Hematopoietic multipotent progenitor cell (in vitro differentiated cells): ENCODE data around the gene DYNLT5. TPM values are rescaled to one million over a fixed set of nuclear protein-coding genes. Genes with fewer than 3 reads are reported as not detected.
A peak's percentile ranks its signal among the peaks of the same experiment; 100 is the strongest.
"Not testable (repeated sequence)": the region's sequence is repeated elsewhere in the genome, so short reads cannot be mapped to it uniquely, and the experiment has no call there.

Source experiments
- DNase-seq, 3 donors: peaks; one replicate each; pipeline ENCODE4 v3.0.0-alpha.2; 2011 to 2015; ENCODE audit warnings: low read depth in 2 of 3, low spot score in 2 of 3
- total RNA-seq: library from RNA; depleted of rRNA; stranded (reverse); fragments of >200 nt; gene quantifications from one replicate; pipeline ENCODE4 v1.2.3, GENCODE V29; 2012

Gene DYNLT5, protein sequence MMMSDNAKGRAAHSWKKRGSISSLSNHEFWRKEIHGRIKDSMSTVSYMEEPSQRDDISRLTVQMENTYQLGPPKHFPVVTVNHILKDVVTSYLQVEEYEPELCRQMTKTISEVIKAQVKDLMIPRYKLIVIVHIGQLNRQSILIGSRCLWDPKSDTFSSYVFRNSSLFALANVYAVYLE
- 15.1 TPM for total RNA-seq

DNA sequence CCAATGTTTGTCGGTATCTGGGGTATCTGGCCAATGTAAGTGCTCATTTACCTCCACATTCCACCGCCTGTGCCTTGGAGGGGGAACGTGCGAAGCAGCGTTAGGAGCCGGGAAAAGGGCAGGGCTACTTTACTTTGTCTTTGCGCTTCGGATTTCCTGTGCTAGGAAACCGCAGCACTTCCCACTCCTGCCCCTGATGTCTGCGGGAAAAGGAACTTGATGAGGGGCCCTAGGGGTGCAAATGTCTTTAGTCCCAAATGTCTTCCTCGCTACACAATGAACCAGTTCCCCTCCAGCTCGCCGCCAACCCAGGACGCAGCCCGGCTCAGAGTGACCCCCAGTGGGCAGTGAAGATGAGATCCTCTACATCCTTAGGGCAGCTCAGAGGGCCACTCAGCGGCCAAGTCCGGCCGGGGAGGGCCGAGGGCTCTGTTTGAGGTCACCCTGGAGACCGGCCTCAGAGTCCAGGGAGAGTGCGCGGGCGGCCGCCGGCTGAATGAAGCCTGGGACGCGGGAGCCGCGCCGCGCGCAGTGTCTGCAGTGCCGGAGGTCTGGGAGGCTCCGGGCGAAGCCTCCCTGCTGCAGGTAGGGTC lies at the start of gene DYNLT5:
Gene DYNLT5 (plus strand): TSS at position 460 of the 593 bp plus-strand sequence. CDS start 2,200 bp downstream, outside the sequence.
- peak in 2 of 3 donors; percentile 53 to 60 for DNase-seq

DNA sequence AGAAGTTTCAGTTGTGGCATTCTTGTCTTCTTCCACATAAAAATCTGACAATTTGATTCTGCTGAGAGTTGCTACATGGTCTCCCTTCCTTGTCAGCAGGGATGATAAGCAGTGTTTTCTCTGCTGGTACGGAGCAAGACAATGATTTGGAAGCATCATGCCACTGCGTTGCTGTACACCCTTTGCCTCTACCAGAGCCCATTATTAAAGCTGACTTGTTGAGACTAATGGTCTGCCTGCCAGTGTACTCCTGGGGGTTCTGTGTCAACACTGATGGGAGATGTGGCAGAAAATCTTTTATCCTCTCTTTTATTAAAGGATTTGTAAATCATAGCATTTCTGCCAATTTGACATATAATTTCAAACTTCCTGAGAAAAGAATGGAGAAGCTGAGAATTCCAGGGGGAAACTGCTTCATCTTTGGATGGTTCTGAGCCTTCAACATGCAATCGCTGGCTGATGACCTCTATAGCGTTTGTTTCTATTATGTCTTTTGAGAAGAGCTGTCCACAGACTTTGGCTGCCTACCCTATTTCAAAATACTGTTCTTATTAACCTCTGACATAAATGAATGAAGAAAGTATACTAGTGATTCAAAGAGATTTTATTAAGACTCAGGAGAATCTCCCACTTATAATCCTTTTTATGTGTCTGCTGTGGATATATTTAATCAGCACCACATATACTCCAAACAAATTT lies 47.9 kb upstream of the DYNLT5 start:
- no peak for DNase-seq

DNA sequence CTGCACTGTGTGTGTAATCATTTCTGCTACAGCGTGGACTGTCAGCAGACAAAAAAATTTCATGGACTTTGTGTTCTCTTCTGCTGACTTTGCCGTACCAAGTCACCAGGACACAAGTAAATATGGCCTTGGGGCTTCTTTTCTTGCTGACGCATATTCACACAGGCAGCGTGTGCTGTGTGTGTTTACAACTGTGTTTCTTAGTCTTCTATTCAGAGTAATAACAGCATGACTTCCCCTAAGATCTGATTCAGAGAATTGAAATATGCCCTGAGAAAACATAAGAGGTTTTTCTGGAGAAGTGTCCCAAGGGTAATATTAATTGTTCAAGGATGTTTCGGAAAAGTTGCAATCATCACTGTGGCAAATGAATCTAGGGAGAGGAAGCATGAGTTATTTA lies 47.1 kb upstream of the DYNLT5 start:
- DNase-seq = no peak

DNA sequence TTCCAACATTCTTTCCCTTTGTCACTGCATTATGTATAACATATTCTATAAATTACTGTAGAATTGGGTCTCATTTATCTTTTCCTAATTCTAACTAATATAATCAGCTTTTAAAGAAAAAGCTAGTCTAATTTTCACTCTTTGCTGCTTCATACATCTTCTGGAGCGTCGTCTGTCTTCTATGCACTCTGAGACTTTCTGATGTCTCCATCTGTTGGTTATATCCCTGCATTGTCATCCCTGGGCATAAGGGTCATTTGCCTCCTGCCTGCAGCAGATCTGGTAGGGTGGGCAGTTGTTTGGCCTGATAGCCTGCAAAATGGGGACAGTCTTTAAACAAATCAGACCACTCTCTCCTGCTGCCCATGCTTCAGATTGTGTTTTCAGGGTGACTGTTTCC lies 40.8 kb upstream of the DYNLT5 start:
- no peak for DNase-seq

DNA sequence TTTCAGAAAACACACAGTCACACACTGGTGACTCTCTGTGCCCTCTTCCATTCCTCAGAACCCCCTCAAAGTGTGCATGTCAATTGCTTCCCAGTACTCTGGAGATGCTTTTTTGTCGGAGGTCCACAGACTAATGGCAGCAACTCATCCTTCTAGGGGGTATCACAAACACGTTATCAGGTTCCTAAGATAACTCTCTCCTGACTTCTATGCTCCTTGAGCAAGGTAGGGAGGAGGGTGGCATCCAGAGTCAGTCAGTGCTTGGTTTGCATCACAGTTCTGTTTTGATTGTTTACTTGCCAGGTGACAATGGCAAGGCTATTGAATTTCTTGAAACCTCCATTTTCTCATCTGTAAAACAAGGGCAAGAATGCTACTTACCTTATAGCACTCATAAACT lies 39.4 kb upstream of the DYNLT5 start:
- no peak for DNase-seq

DNA sequence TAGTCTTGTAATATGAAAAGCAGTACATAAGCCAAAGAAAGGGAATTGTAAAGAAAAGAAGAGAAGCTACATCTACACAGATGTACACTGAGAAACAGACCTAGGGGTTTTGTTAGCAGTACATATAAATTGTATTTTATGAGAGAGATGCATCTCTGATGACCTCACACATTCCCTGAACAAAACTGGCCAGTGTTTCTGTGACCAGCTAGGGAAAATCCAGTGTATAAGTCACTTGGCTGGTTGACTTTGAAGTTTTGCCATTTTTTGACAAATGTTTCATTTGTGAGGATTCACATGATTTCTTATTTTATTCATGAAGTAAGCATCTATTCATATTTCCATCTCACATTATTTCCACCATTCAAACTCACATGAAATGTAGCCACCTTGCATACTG lies 28.3 kb upstream of the DYNLT5 start:
- no peak for DNase-seq

DNA sequence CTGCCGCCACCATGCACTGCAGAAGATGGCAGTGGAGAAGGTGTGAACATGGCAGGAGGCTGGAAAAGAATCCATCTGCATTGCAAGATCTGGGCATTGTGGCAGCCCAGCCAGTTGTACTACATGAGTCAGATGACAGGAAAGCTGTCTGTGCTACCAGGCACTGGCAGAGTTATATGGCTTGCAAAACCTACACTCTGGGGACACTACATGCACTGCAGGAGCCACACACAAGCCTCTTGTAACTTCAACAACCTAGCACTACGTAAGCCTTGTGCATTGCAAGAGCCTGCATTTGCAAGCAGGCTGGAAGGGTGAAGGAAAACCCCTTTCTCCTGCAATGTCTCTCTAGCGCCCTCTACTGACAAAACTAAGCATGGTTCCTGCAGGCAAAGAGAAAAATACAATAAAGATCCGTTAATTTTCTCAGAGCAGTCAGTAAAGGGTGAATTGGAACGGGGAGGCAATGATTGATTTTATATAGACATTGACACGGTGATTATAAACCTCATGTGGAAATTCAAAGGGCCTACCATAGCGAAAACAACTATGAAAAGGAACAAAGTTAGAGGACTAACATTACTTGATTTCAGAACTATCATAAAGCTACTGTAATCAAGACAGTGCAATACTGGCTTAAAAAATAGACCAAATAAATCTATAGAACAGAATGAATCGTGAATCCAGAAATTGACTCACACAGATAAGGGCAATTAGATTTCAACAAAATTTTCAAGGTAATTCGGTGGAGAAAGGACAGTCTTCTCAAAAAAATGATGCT lies 26.2 kb upstream of the DYNLT5 start:
- peak; percentile 32 to 85 (median 80) for DNase-seq

DNA sequence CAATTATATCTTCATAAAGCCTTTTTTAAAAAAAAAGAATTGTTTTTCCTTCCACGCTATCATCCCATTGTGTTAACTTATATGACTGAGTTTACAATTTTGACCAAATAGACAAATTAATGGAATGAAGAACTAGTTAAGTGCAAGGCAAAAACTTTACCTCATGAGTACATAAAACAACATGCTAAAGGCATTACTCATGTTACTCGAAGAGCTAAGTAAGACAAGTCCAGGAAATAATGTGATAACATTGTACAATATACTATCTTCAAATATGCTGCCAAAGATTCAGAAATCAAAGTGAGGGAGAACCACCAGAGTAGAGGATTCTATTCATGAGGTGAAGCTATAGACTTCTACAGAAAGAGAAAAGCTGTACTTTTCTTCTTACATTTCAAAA lies 24.2 kb upstream of the DYNLT5 start:
- DNase-seq = no peak

DNA sequence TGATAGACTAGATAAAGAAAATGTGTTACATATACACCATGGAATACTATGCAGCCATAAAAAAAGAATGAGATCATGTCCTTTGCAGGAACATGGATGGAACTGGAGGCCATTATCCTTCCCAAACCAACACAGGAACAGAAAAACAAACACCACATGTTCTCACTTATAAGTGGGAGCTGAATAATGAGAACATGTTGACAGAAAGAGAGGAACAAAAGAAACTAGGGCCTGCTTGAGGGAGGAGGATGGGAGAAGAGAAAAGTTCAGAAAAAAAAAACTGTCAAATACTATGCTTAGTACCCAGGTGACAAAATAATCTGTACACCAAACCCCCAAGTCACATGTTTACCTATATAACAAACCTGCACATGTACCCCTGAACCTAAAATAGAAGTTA lies 23.5 kb upstream of the DYNLT5 start:
- not testable (repeated sequence) for DNase-seq

DNA sequence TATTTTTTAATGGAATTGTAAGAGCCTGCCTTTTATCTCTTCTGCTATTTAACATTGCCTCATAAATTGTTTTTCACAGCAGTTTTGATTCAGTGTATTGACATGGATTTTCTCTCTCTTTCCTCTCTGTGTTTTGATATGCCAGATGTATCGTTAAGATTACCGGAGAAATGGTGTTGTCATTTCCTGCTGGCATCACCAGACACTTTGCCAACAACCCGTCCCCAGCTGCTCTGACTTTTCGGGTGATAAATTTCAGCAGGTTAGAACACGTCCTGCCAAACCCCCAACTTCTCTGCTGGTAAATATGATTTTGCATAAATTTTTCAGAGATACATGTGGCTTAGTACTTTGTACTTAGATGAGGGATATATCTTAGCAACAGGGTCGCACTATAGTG lies 23.1 kb upstream of the DYNLT5 start:
- peak in 2 of 3 donors; percentile 94 to 99 for DNase-seq

DNA sequence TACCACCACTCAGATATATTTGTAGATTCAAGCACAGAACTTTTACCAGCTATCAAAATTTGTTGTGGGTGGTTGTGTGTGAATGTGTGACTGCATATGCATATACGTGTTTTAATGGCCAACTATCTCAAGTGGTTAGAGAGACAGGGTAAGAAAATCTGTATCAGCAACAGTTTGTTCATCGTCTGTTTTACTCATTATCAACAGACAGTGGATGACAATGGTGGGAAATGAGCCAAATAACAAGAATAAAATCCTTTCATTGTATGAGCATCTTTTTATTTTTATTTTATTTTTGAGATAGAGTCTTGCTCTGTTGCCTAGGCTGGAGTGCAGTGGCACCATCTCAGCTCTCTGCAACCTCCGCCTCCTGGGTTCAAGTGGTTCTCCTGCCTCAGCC lies 22.7 kb upstream of the DYNLT5 start:
- no peak for DNase-seq

DNA sequence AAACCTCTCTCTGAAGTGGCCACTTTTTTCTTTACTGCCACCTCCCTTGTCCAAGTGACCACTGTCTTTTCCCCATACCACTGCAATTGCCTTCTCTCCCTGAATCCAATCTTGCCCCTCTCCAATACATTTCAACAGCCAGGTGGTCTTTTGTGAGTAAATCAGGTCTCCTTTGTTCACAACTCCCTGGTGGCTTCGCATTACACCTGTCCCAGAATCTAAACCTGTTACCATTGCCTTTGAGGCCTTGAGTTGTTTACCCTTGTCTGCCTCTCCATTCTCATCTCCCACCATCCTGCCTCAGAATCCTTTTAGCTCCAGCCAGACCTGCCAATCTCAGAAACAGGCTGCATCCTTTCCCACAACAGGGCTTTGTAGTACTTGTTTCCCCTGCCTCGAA lies 21.8 kb upstream of the DYNLT5 start:
- DNase-seq = no peak

DNA sequence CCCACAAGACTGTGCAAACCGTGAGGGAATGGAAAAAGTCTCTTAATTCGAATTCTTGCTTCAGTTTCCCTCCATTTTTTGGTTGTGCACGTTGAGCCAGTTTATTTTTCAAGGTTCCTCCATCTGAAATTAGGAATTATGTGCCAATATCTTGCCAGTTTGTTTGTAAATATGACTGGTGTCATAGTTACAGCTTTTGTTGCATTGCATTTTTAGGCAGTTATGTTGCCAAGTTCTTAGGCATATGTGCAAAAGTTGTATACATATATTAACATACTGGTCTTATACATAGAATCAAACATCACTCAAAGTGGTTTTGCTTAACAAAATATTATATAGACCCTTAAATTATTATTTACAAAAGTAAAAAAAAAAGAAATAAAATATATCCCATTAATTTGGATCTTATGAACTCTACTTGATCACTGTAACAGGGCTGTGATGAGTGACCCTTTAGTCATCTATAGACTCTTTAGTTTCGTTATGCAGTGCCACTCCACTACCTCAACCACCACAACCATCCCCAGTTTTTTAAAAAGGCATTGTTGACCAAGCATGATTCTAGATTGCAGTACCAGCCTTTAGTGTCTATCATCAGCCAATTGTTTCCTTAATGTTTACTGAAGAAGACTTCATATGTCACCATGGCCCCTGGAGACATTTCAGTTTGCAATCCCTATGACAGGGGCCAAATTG lies 20.9 kb upstream of the DYNLT5 start:
- no peak for DNase-seq

DNA sequence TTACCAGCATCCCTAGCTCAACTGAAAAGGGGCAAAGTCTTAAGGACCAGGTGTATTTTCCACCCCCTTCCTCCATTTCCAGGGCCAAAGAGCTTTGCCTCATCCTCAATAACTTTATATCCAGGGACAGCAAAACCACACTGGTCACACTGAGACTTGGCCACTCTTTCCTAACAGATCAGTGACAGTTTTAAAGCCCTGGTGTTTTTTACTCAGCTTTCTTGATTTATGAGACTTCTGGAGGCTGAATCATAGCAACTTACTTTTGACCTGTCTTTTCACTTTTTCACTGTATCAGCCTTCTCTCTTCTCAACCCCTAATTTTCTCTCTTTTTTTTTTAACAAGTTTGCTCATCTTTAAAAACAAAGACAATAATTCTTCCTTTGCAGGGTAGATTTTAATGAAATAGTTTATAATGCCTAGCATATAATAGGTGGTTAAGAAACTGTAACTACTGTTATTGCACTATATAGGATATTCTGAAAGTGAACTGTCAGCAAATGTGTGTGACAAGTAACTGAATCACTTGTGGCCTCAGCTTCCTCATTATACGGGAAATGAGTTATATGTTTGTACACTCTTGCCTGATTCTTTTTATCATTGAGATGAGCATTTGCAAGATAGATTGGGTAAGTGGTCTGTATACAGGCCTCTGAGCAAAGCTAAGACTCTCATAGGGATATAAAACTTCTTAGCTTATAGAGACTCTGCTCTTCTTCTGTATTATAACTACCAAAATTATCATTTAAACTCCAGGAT lies 19.7 kb upstream of the DYNLT5 start:
- DNase-seq = peak in 2 of 3 donors; percentile 50 to 65

DNA sequence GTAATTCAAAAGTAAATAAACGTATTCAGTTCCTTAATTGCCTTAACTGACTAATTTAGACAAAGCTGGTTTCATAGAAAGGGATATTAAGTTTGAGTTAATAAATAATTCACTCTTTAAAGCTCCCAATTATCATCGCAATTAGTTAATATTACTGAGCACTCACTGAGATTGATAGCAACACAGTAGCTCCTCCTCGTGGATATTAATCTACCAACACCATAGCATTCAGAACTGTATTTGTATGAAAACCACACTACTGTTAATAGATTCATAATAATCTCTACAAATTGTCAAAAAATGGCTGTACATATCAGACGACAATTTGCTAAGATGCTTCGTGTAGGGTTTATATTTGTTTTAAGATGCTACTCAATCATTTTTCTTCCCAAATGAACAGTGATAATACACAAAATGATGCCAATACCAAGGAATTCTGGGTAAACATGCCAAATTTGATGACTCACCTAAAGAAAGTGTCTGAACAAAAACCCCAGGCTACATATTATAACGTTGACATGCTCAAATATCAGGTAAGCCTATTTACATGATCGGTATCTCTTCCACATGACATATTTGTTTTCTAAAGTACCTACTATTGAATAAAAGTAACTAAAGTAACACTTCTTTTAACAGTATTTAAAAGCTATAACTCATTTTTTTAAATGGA lies 18.8 kb upstream of the DYNLT5 start:
- peak in 2 of 3 donors; percentile 28 to 46 for DNase-seq

DNA sequence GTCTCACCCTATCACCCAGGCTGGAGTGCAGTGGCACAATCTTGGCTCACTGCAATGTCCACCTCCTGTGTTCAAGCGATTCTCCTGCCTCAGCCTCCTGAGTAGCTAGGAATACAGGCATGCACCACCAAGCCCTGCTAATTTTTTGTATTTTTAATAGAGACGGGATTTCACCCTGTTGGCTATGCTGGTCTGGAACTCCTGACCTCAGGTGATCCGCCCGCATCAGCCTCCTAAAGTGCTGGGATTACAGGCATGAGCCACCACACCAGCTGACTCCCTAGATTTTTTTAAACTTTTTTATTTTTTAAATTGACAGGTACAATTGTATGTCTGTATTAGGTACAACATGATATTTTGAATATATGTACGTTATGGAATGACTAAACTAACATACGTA lies 17.7 kb upstream of the DYNLT5 start:
- DNase-seq = not testable (repeated sequence)

DNA sequence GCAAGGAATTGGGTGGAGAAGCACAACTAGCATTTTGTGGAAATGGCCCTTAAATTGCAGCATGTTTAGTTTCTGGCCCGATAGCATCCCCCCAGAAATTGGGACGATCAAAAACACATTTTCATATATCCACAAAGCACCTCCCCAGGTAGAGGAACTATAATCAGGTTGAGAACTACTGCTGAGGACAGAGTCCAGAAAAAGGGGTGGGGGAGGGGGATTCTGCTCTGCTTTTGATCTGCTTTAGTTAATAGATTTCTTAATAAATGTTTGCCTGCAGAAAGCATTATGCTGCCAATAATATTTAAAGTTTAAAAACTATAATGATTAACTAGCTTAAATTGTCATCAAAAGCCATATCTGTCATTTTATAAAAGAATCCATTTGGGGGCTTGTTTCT lies 14.4 kb upstream of the DYNLT5 start:
- DNase-seq = no peak

DNA sequence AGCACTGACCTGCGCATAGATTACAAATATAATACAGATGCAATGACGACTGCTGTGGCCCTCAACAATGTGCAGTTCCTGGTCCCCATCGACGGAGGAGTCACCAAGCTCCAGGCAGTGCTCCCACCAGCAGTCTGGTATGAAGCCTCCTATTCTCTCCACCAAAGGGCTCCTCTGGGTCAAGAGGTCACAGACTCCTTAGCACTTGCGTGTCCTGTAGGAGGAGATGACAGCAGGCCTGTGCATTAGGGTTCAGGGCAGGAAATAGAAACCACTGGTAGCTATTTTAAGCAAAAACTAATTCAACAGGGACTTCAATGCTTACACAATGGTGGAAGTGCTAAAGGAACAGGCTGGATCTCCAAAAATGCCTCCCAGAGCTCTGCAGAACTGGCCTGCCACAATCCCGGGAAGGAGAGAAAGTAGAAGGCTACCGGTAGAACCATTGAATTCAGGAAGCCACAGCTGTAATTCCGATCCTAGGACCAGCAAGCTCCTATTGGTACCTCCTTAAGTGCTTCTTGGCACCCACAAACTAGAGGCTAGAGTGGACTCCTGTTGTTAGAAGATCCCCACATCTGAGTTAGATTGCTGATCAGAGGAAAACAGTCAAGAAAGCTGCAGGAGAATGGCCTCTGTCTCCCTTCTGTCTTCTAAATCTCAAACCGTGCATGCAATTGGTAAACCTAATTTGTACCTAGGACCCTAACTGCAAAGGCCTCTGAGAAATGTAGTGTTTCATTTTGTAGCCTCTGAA lies 12.7 kb upstream of the DYNLT5 start:
- DNase-seq = no peak

DNA sequence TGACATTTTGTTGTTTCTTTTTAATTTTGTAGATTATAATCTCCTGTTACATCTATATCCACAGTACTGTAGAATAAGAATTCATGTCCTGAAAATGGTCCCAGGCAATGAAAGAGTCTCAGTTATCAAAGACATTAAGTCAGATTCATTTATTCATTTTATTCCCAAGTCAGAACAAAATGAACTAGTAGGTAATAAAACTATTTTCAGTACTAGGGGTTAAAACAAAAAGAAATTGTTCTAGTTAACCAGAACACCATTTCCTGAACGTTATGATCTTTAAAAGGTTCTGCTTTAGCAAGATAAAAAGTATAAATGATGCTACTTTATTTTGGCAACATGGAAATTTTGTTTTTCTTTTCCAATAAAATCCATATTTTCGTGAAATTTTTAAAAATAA lies 6.8 kb upstream of the DYNLT5 start:
- DNase-seq = no peak
